ENCODE measurements around the gene ADGRL3.

GRCh38 chr4:61217222-61217621 is 17.1 kb downstream of the ADGRL3 start:
- no peak for TF ChIP-seq CTCF (IDR thresholded peaks at IDR 0.05)
- TF ChIP-seq POLR2A (IDR thresholded peaks at IDR 0.05; ENCODE audit: low read depth), result no peak

All from esophagus muscularis mucosa (tissue), 3 donors.